ENCODE results near the gene SNX19. TPM values are rescaled to one million over a fixed set of nuclear protein-coding genes. Genes with fewer than 3 reads are reported as not detected.
A peak's percentile ranks its signal among the peaks of the same experiment; 100 is the strongest.

SNX19 gene
- total RNA-seq, 1 donor from 2014 or later: 67.4 TPM

GRCh38 chr11:130897262-130898182, 18.8 kb downstream of the SNX19 start:
- TF ChIP-seq, protein P1, sequence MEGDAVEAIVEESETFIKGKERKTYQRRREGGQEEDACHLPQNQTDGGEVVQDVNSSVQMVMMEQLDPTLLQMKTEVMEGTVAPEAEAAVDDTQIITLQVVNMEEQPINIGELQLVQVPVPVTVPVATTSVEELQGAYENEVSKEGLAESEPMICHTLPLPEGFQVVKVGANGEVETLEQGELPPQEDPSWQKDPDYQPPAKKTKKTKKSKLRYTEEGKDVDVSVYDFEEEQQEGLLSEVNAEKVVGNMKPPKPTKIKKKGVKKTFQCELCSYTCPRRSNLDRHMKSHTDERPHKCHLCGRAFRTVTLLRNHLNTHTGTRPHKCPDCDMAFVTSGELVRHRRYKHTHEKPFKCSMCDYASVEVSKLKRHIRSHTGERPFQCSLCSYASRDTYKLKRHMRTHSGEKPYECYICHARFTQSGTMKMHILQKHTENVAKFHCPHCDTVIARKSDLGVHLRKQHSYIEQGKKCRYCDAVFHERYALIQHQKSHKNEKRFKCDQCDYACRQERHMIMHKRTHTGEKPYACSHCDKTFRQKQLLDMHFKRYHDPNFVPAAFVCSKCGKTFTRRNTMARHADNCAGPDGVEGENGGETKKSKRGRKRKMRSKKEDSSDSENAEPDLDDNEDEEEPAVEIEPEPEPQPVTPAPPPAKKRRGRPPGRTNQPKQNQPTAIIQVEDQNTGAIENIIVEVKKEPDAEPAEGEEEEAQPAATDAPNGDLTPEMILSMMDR (IDR thresholded peaks at IDR 0.05): no peak
- peak; percentile 65 for DNase-seq

DNA sequence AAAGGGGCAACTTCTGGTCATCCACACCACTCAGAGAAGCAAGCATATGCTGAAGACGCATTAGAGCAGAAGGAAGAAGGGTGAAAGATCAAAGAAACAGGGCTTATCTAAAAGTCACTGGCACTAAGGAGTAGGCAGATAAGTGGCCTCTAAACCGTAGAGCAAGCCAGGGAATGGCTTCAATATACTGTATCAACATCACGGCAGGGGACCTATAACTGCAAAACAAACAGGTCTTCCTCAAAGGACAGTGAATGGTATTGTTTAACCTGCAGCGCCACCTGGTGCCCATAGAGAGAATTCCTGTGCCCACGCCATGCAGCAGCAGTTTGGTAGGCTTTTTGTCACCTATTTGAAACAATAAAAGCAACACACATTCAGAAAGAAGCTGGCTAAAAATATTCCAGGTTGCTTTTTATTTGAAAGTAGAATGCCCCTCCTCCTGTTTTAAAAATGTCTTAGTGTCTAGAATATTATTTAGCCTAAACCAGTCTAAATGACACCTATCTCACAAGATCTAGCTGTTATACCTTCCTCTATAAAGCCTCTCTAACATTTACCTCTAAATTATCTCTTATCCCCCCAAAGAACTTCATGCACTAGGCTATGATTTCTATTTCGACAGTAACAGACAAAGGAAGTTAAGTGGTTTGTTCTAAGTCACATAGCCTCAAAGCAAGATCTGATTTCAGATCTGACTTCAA, 21.8 kb downstream of the SNX19 start:
- DNase-seq: peak; percentile 59
- H3K9me3 ChIP-seq: no peaks in the 10 kb centered on the region
- H3K27me3 ChIP-seq (ENCODE audit: low read depth): no peaks in the 10 kb centered on the region
- no peak overlapping the region for H3K4me3 ChIP-seq
- TF ChIP-seq, protein P1 (IDR thresholded peaks at IDR 0.05): peak; percentile 91
- peaks cover 92% of the 10 kb centered on the region for H3K36me3 ChIP-seq
- H3K27ac ChIP-seq: no peak overlapping the region
- intact Hi-C loops (cut with DNase I): no loop called here
- peaks cover 28% of the 10 kb centered on the region for H3K4me1 ChIP-seq
- peak in 1 of 2 donors; percentile 59 for ATAC-seq

More at GRCh38 chr11:130897262-130898182, 18.8 kb downstream of the SNX19 start:
- H3K27ac ChIP-seq: peak overlapping the region; percentile 59
- intact Hi-C loops (cut with DNase I): no loop called here
- peak; percentile 91 to 92 for ATAC-seq
- H3K27me3 ChIP-seq (ENCODE audit: low read depth): no peaks in the 10 kb centered on the region
- H3K4me3 ChIP-seq: peak overlapping the region; percentile 2
- H3K36me3 ChIP-seq: peaks cover 98% of the 10 kb centered on the region
- no peaks in the 10 kb centered on the region for H3K9me3 ChIP-seq
- peaks cover 20% of the 10 kb centered on the region for H3K4me1 ChIP-seq

- TF ChIP-seq, protein P1 (IDR thresholded peaks at IDR 0.05): no peak
- intact Hi-C loops (cut with DNase I): no loop called here
- no peak for ATAC-seq
Measured at GRCh38 chr11:130892861-130893260, 23.4 kb downstream of the SNX19 start.

DNA sequence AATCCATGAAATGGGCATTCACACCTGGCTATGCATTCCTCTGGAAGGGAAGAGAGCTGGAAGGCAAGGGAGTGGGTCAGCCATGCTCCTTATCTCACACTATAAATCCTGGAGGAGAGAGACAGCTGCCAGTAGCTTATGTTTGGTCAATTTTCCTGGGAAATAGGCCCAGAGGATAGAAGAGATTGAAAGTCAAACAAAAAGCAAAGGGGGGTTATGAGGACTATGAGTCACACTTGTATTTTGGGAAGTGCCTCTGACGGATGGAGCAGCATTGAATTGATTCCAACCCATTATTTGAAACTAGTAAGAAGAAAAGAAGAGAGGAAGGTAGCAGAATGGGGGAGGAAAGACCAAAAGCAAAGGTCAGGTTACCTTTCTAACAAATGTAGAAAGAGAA, 25.0 kb downstream of the SNX19 start:
- DNase-seq (no peak), ATAC-seq (peak in 1 of 2 donors; percentile 29)
- Histone ChIP-seq H3K9me3 (no peaks in the 10 kb centered on the region), H3K27ac (peak overlapping the region; percentile 5), H3K4me3 (no peak overlapping the region), H3K27me3 (ENCODE audit: low read depth) (no peaks in the 10 kb centered on the region), H3K4me1 (peaks cover 12% of the 10 kb centered on the region), H3K36me3 (peaks cover 80% of the 10 kb centered on the region)
- TF ChIP-seq, protein P1 (IDR thresholded peaks at IDR 0.05): no peak
- intact Hi-C loops (cut with DNase I): no loop called here

More at GRCh38 chr11:130892861-130893260, 23.4 kb downstream of the SNX19 start:
- peaks cover 89% of the 10 kb centered on the region for H3K36me3 ChIP-seq
- peaks cover 18% of the 10 kb centered on the region for H3K4me1 ChIP-seq
- H3K4me3 ChIP-seq: no peak overlapping the region
- H3K27ac ChIP-seq: no peak overlapping the region
- no peaks in the 10 kb centered on the region for H3K27me3 ChIP-seq (ENCODE audit: low read depth)
- no peaks in the 10 kb centered on the region for H3K9me3 ChIP-seq
- DNase-seq: no peak

- Histone ChIP-seq H3K36me3 (peaks cover 79% of the 10 kb centered on the region), H3K27me3 (ENCODE audit: low read depth) (no peaks in the 10 kb centered on the region), H3K4me1 (peaks cover 12% of the 10 kb centered on the region), H3K4me3 (no peak overlapping the region), H3K27ac (no peak overlapping the region), H3K9me3 (no peaks in the 10 kb centered on the region)
- DNase-seq (no peak), ATAC-seq (no peak)
- intact Hi-C loops (cut with DNase I): no loop called here
- TF ChIP-seq, protein P1 (IDR thresholded peaks at IDR 0.05): no peak
Measured at GRCh38 chr11:130890039-130890745, 26.1 kb downstream of the SNX19 start.
